Ramos (cell line): Measurements from ENCODE around the gene MXRA7.
"Not testable (repeated sequence)": the region's sequence is repeated elsewhere in the genome, so short reads cannot be mapped to it uniquely, and the experiment has no call there.

Experiments
- in situ Hi-C: fragments of 300-500 bp; cut with MboI; formaldehyde crosslinking; loops from one replicate; pipeline ENCODE4 v1.14.3; 2022; ENCODE audit warnings: low sequenced_read_pairs; ENCODE audit not compliant: unreplicated experiment

MXRA7 gene

DNA sequence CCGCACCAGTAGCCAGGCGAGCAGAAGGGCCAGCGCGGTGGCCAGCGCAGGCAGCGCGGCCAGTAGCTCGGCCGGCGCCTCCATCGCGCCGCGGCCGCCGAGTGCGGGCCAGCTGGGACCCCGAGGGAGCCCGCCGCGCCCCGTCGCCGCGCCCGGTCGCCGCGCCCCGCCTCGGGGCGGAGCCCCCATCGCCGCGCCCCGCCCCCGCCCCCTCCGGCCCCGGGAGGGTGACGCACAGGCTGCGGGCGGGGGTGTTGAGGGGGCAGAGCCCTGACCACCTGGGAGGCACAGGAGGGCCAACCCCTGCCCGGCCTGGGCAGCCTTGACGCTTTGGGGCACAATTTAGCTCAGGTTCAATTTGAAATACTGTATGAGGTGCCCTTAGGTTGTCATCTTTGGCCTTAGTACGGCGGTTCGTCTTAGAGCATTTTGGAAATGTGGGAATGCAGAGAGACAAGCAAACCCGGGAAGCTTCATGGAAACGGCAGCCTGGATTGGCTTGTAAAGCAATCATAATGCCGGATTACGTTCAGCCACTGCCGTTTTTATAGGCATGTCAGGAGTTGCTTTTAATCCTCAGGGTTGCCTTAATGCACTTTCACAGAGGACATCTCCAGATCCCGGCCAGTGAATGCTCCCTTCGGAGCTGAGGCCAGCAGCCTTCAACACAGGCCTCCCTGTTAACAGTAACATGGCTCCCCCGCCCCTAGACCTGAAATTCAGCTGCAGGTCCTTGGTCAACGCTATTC is at the start of gene MXRA7:
MXRA7 (minus strand) TSS at position 103 of the 749 bp plus-strand sequence; CDS start at position 84, 19 bp downstream.
- in situ Hi-C loops, result no loop called here

- in situ Hi-C loops, result no loop called here
These were observed 47.8 kb upstream of the MXRA7 start for GRCh38 chr17:76758570-76758969.

GRCh38 chr17:76757256-76757655 is 46.5 kb upstream of the MXRA7 start:
- in situ Hi-C loops, result no loop called here

- in situ Hi-C loops, result no loop called here
These were observed 44.5 kb upstream of the MXRA7 start for GRCh38 chr17:76755285-76755684.

DNA sequence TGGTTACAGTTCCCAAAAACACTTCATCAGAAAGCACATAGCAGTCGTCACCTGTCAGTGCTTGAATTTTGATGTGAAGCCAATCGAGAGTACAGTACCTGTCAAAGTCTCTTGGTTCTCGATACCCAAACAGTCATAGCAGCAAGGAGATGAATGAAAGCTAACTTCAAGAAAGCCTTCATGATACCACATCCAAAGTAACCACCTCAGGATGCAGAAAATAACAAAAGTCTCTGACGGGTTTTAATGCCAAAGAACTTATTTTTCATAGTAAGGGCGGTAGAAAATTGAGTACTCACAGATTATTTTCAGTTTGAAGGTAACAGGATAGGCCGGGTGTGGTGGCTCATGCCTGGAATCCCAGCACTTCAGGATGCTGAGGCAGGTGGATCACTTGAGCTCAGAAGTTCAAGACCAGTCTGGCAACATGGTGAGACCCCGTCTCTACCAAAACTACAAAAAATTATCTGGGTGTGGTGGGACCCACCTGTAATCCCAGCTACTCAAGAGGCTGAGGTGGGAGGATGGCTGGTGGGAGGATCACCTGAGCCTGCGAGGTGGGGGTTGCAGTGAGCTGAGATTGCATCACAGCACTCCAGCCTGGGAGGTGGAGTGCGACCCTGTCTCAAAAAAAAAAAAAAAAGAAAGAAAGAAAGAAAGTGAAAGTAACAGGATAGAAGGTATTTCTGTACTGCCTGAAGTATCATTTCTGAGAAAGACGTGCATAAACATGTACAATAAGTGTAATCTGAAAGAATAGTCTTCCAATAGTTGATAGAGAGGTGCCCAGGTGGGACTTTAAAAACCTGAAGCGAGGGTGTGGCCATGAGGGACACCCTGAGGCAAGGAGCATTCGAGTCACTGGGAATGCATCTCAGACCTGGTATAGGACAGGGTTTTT is 42.5 kb upstream of the MXRA7 start:
- in situ Hi-C loops, result no loop called here

GRCh38 chr17:76752006-76752405 is 41.2 kb upstream of the MXRA7 start:
- in situ Hi-C loops, result no loop called here

DNA sequence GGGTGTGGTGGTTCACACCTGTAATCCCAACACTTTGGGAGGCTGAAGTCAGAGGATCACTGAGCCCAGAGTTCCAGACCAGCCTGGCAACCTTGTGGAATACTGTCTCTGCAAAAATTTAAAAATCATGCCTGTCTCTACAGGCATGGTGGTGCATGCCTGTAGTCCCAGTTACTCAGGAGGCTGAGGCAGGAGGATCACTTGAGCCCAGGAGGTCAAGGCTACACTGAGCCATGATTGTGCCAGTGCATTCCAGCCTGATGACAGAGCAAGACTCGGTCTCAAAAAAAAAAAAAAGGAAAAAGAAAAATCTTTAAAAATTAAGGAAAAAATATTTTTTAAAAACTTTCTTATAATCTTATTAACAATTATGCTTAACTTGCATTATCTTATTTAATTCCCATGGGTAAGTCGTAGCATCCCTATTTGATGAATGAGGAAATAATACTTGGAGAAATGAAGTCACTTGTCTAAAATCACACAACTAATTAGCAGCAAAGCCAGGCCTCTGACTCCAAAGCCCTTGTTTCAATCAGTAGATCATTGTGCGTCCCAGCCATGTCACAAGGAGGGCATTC is 40.7 kb upstream of the MXRA7 start:
- in situ Hi-C loops, result no loop called here

- in situ Hi-C loops, result no loop called here
These were observed 37.9 kb upstream of the MXRA7 start for GRCh38 chr17:76748657-76749056.

DNA sequence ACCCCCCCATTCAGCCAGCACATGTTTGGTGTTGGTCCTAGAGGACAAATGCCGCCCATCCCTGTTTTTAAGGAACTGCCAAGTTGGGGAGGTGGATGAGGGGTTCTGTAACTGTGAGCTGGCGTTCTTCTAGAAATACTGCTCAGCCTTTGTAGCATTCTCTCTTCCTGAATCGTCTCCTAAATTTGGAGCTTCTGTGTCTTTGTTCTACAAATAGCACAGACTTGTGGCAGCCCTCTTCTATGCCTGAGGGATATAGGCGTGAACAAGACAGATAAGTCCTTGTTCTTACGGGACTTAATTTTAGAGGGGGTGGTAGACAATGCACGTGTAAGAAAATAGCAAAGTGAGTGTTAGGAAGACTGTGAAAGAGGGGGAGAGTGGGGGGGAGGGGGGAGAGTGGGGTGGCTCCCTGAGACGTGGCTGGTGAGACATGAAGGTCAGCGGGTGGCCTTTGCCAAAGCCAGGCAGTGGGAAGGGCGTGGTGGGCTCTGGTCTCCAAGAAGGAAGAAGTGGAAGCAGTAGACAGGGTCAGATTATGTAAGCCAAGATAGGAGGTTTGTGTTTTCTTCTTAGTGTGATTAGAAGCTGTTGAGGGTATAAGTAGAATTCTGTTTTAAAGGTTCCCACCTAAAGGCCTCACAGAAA is 37.1 kb upstream of the MXRA7 start:
- in situ Hi-C loops, result no loop called here

DNA sequence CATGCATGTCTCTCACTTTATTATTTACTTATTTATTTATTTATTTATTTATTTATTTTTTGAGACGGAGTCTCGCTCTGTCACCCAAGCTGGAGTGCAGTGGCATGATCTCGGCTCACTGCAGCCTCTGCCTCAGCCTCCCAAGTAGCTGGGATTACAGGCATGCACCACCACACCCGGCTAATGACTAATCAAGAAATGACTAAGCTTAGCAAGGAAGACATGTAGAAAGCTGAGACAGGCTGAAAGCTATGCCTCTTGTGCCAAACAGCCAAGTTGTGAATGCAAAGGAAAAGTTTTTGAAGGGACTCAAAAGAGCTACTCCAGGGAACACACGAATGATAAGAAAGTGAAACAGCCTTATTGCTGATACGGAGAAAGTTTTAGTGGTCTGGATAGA is 35.0 kb upstream of the MXRA7 start:
- in situ Hi-C loops, result not testable (repeated sequence)

DNA sequence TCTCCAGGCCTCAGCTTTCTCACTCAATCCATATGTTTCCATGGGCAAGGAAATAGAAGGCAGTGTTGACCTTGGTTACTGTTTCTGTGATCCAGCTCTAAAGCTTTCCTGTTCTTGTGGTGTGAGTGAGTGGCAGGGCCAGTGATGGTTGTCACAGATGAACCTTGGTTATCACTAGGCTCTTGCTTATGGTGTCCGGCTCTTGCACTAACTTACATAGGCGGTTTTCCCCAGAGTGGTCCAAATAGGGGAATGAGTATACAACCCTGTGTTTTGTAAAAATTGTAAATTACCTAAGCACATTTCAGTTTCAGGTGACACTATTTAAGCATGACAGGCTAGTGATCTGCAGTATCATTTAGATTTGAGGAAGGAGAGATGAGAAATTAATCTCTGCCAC is 34.0 kb upstream of the MXRA7 start:
- in situ Hi-C loops, result no loop called here

GRCh38 chr17:76742958-76743357 is 32.2 kb upstream of the MXRA7 start:
- in situ Hi-C loops, result no loop called here

DNA sequence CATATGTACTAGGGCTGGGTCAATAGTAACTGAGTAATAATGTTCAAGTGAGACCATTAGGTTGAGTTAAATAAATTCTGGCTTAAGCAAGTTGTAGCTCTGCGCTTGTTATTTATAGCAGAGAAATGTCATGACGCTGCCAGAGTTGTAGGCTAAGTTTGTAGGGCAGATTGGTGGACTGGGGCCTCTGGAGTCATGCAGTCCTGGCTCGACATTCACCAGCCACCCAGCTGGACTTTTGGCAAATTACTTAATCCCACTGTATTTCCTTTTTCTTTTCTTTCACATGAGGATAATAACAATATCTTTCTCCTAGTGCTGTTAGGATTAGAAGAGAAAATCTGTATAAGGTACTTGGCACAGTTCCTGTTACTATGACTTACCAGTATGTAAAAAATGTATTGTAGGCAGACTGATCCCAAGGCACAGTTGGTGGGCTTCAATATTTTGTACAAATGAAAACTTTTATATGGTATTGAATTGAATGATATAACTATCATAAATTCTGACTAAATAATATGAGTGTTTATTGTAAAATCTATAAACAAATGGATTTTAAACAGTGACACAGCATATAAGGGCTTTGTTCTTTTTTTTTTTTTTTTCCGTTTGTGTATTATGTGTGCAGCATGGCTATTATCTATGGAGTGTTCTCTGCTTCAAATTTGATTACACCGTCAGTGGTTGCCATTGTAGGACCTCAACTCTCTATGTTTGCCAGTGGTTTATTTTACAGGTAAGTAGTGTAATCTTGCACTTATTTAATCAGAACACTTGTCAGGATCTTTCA is 29.8 kb upstream of the MXRA7 start:
- in situ Hi-C loops, result no loop called here

DNA sequence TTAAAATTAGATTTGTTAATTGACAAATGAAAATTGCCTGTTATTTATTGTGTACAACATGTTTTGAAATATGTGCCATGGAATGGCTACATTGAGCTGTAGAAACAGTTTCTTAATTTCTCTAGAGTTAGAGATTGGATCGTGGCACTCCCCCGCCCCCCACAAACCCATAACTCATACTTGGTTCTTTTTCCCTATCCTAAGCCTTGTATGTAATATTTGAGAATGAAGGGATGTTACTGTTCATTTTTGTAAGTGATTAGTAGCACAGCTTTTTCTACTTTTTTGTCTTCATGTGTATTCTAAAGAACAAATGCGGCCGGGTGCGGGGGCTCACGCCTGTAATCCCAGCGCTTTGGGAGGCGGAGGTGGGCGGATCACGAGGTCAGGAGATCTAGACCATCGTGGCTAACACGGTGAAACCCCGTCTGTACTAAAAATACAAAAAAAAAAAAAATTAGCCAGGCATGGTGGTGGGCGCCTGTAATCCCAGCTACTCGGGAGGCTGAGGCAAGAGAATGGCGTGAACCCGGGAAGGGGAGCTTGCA is 28.9 kb upstream of the MXRA7 start:
- in situ Hi-C loops, result not testable (repeated sequence)

DNA sequence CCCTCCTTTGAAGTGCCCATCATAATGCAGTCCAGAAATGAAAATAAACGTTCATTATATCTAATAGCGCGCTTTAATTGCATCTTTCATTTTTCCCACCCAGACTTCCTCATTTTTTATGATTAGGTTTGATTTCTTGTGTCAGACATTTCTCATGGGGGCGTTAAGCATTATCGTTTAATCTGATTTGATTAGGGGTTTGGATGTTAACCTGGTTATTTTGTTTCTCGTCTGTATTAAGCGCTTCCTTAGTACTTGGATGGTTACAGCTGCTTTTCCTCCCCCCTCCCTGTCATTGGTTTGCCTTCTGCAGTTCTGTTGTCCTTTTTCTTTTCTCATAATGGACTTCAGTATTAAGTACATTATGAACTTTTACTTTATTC is 27.7 kb upstream of the MXRA7 start:
- in situ Hi-C loops, result no loop called here

DNA sequence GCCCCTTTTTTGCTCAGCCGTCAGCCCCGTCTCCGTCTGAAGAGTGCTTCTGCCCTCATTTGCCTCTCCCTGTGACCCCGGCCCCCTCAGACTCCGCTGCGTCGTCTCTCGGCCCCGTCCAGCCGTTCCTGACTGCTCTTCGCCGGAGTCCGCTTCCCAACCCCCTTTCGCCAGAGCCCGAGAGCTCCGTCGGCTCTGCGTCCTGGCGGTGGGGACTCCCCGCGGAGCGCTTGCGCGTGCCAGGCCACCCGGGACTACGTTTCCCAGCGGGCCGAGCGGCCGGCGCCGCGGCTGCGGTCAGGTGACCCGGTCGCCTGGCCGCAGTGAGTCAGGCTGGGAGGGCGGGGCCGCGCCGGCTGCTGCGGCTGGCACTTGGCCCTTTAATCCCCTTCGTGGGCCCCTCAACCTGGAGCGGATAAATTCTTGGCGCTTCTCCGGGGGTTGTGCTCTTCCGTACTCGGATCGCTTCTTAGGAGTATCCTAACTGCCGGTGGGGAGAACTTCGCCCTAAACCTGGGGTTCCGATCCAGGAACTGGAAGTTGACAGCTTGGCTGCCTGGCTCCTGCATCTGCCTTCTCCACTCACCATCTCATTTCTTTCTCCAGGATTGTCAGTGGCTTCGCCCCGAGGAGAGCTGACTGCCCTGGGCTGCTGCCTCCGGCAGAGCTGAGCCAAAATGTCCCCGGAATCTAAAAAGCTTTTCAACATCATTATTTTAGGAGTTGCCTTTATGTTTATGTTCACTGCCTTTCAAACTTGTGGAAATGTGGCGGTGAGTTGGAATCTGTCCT is 27.1 kb upstream of the MXRA7 start, which contains the start of gene MFSD11:
MFSD11 (plus strand) TSS at position 444 of the 792 bp plus-strand sequence; CDS start at position 678, 234 bp downstream.
- in situ Hi-C loops, result no loop called here

DNA sequence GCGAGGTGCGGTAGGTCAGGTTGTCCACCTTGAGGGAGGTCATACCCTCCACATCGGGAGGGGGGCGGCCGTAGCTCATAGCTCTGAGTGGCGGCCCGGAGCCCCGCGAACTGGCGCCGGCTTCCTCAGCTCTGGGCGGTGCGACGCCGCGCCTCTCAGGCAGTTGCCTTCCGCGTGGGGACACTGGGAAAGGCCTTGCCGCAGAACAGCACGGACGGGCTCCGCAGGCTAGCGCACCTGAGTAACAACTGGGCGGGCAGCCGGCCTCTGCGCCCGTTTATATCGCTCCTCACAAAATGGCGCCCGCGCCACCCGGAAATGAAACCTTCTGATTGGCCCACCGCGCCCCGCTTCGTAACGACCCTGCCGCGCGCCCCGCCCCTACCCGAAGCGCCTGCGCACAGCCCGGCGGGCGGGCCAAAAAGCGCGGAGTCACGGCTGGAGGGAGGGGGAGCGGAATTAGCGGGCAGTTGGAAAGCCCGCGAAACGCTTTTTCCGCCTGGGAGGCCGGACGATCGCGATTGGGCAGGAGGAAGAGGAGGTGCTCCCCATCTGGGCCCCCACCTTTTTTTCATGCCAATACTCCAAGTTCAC is 26.4 kb upstream of the MXRA7 start, which contains the start of gene SRSF2:
SRSF2 (minus strand) TSS at position 250 of the 594 bp plus-strand sequence; CDS start at position 79, 171 bp downstream.
- in situ Hi-C loops, result no loop called here
